Effector CD8-positive, alpha-beta T cell (primary cell): ENCODE data around the gene TXNRD3.
"Not testable (repeated sequence)": the region's sequence is repeated elsewhere in the genome, so short reads cannot be mapped to it uniquely, and the experiment has no call there.

ENCODE experiments used
- DNase-seq: peaks from one replicate; lab custom pipeline; 2025; lab: John Stamatoyannopoulos, UW

The TXNRD3 gene

GRCh38 chr3:126591515-126591914 is 63.4 kb downstream of the TXNRD3 start:
- not testable (repeated sequence) for DNase-seq

GRCh38 chr3:126582311-126582710 is 72.6 kb downstream of the TXNRD3 start:
- DNase-seq = no peak

DNA sequence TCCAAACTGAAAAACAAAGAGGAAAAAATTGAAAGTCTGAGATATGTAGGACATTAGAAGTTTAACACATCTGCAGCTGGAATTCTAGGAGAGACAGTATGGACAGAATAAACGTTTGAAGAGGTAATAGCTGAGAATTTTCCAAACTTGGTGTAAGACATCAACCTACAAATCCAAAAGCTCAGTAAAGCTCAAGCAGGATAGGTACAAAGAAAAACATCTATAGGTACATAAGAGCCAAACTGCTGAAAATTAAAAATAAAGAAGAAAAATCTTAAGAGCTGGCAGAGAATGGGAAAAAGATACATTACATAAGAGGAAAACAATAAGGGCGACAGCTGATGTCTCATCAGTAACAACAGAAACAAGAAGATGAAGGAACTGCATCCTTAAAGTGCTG is 73.4 kb downstream of the TXNRD3 start:
- DNase-seq = no peak

DNA sequence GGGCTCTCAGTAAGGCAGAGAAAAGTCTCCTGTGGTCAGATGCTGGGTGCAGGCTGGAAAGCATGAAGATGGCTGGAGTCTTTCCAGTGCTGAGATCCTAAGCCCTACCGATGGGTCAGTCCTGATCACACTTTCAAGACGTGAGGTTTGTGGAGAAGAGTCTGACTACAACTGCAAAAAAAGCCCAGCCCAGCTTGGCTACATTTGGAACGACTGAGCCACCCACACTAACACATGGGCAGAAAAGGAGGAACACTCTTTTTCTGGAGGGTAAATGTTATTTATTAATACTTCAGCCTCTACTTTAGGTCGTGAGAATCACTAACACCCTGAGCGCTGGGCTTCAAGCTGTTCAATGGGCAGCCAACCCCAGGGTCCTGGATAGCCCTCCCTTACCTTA is 74.2 kb downstream of the TXNRD3 start:
- DNase-seq = no peak

GRCh38 chr3:126578702-126579101 is 76.2 kb downstream of the TXNRD3 start:
- no peak for DNase-seq

- DNase-seq = no peak
These were observed 77.7 kb downstream of the TXNRD3 start for GRCh38 chr3:126577261-126577660.

- no peak for DNase-seq
These were observed 81.3 kb downstream of the TXNRD3 start for GRCh38 chr3:126573492-126574117.

GRCh38 chr3:126571078-126571477 is 83.8 kb downstream of the TXNRD3 start:
- no peak for DNase-seq

- no peak for DNase-seq
These were observed 84.8 kb downstream of the TXNRD3 start for GRCh38 chr3:126570103-126570541.

GRCh38 chr3:126569390-126569975 is 85.4 kb downstream of the TXNRD3 start:
- DNase-seq = no peak

GRCh38 chr3:126568776-126569342 is 86.1 kb downstream of the TXNRD3 start:
- no peak for DNase-seq

GRCh38 chr3:126567696-126568438 is 87.1 kb downstream of the TXNRD3 start:
- no peak for DNase-seq

DNA sequence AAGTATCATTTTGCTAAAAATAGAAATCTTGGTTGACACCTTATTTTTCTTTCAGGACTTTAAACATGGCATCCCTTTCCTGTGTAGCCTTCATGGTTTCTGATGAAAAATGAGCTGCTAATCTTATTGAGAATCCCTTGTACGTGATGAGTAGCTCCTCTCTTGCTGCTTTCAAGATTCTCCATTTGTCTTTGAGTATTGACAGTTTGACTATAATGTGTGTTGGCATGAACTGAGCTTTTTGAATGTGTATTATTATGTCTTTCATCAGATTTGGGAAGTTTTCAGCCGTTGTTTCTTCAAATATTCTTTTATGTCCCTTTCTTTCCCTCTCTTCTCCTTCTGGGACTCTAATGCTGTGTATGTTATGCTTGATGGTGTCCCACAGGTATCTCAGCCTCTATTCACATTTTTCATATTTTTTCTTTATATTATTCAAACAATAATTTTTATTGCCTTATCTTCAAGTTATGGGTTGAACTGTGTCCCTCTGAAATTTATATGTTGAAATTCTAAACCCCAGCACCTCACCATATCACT is 92.1 kb downstream of the TXNRD3 start:
- DNase-seq = no peak

GRCh38 chr3:126558336-126559071 is 96.4 kb downstream of the TXNRD3 start, which contains the start of gene C3orf22:
Gene C3orf22, minus strand, starts transcription at chr3:126558932. Its CDS starts 5,542 bp downstream, at chr3:126553390.
- DNase-seq = no peak

DNA sequence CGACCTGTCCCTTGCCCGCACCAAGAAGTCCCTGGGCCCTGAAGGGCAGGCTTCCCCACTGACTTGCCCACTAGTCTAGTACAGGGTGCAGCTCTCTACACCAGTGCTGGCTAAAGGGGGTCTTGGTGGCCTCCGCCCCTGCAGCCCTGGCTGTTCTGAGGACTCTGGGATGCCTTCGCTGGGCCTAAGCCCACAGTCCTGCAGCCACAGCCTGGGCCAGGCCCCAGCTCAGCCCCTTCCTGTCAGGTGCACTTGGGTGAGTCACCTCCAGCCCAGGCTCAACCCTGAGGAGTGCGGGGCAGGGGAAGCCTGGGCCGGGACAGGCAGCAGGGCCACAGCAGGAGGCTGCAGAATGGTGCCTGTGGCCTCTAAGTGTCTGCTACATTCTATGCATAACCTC is 97.2 kb downstream of the TXNRD3 start:
- no peak for DNase-seq

DNA sequence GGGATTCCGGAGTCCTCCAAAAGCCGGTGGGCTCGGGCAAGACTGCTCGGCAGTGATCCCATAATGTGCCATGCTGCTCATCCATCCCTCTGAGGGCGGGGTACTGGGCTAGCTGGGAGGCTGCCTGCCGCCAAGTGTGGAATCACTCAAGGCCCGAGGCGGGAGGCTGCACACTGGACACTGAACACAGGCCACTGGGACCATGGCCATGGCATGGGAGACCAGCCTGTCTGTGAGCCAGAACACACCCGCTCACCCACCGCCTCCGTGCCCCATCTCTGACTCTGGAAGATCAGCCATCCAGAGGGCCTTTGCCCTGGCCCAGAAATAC is 97.5 kb downstream of the TXNRD3 start:
- no peak for DNase-seq
